K562 (cell line): Measurements from ENCODE around the gene SLFN14. TPM values are rescaled to one million over a fixed set of nuclear protein-coding genes. Genes with fewer than 3 reads are reported as not detected.

Experiments
- BACH1 ChIP-seq: fragments of 200-800 bp; sonication (Bioruptor generic); IDR thresholded peaks from 2 replicates; pipeline ENCODE4 v1.6.1; 2016; ENCODE audit warnings: missing genetic modification characterization, missing compliant biosample characterization
- BCOR ChIP-seq: fragments of 450-650 bp; IDR thresholded peaks from 2 replicates; pipeline ENCODE4 v1.6.1; 2016
- DEAF1 ChIP-seq: fragments of 450-650 bp; formaldehyde crosslinking; IDR thresholded peaks from 2 replicates; pipeline ENCODE4 v1.4.0; 2020; ENCODE audit warnings: mild to moderate bottlenecking, moderate library complexity
- EHMT2 ChIP-seq: fragments of 450-650 bp; IDR thresholded peaks from 2 replicates; pipeline ENCODE4 v1.6.1; 2018; ENCODE audit warnings: antibody characterized with exemption
- ERF ChIP-seq: fragments of 450-650 bp; formaldehyde crosslinking; IDR thresholded peaks from 2 replicates; pipeline ENCODE4 v1.4.0; 2020; ENCODE audit warnings: mild to moderate bottlenecking, mixed read lengths
- FUS ChIP-seq: fragments of 200-400 bp; formaldehyde crosslinking; optimal IDR thresholded peaks from 2 replicates; pipeline ENCODE3; 2017; ENCODE audit warnings: low read depth, low read length
- GATAD2A ChIP-seq: fragments of 450-650 bp; IDR thresholded peaks from 2 replicates; pipeline ENCODE4 v1.6.1; 2017
- GATAD2B ChIP-seq: fragments of 450-650 bp; IDR thresholded peaks from 2 replicates; pipeline ENCODE4 v1.6.1; 2017; ENCODE audit warnings: mild to moderate bottlenecking, borderline replicate concordance
- HES1 ChIP-seq: fragments of 450-650 bp; IDR thresholded peaks from 2 replicates; pipeline ENCODE4 v1.6.1; 2016; ENCODE audit warnings: low read depth, mild to moderate bottlenecking, moderate library complexity
- MXI1 ChIP-seq: IDR thresholded peaks from 2 replicates; pipeline ENCODE4 v1.6.1; 2011; ENCODE audit warnings: low read depth, mild to moderate bottlenecking, improper control_type of control experiment, low read length
- NONO ChIP-seq, 2 experiments: fragments of 200-400 bp in 1 of 2; fragments of 450-650 bp in 1 of 2; formaldehyde crosslinking in 1 of 2; IDR thresholded peaks; 2 replicates each; pipeline ENCODE4 v1.6.1; 2017; ENCODE audit warnings: low read depth in 2 of 2, mild to moderate bottlenecking in 2 of 2, moderate library complexity in 2 of 2, low read length in 1 of 2
- PCBP2 ChIP-seq: fragments of 200-400 bp; formaldehyde crosslinking; IDR thresholded peaks from 2 replicates; pipeline ENCODE4 v1.6.1; 2018; ENCODE audit warnings: low read length, low read depth, mild to moderate bottlenecking, moderate library complexity; ENCODE audit not compliant: poor library complexity, severe bottlenecking
- PTBP1 ChIP-seq: fragments of 200-400 bp; formaldehyde crosslinking; IDR thresholded peaks from 2 replicates; pipeline ENCODE4 v1.6.1; 2017; ENCODE audit warnings: low read depth, low read length
- SIN3A ChIP-seq, 2 experiments: fragments of 150-350 bp in 1 of 2; IDR thresholded peaks; 2 replicates each; pipeline ENCODE4 v1.6.1; 2011 to 2016; ENCODE audit warnings: borderline replicate concordance in 2 of 2, low read depth in 2 of 2, low read length in 2 of 2, mild to moderate bottlenecking in 2 of 2, moderate library complexity in 2 of 2; ENCODE audit not compliant: control insufficient read depth in 1 of 2
- TEAD4 ChIP-seq, 2 experiments: sonication (generic) in 1 of 2; formaldehyde crosslinking in 1 of 2; IDR thresholded peaks; 2 replicates each; pipeline versions ENCODE4 v1.6.1 to v1.8.0; 2012 to 2022; ENCODE audit warnings: borderline replicate concordance in 1 of 2, inconsistent platforms in 1 of 2, low read length in 1 of 2, mild to moderate bottlenecking in 1 of 2, missing genetic modification reagents in 1 of 2
- TRIM25 ChIP-seq: fragments of 450-650 bp; IDR thresholded peaks from 2 replicates; pipeline ENCODE4 v1.7.0; 2016; ENCODE audit warnings: borderline replicate concordance
- XRCC3 ChIP-seq: fragments of 450-650 bp; IDR thresholded peaks from 2 replicates; pipeline ENCODE4 v1.6.1; 2017; ENCODE audit warnings: mild to moderate bottlenecking, moderate library complexity
- ZNF282 ChIP-seq: sonication (generic); formaldehyde crosslinking; IDR thresholded peaks from 2 replicates; pipeline ENCODE4 v1.8.1; 2023; ENCODE audit warnings: missing genetic modification reagents
- ZNF449 ChIP-seq: fragments of 250-450 bp; sonication (Bioruptor Pico); IDR thresholded peaks from 2 replicates; pipeline ENCODE4 v1.8.0; 2022; ENCODE audit warnings: moderate library complexity, mild to moderate bottlenecking, inconsistent platforms
- polyA plus RNA-seq, 8 experiments: library from polyadenylated mRNA; depleted of rRNA in 4 of 8; stranded (reverse) in 5 of 8; unstranded in 3 of 8; fragments of >200 nt; fragmentation: Nextera tagmentation in 2 of 8; fragmentation: Illumina TruSeq in 1 of 8; extraction: Ambion mirVana in 2 of 8; extraction: Trizol in 1 of 8; gene quantifications; 2 replicates each; pipeline versions ENCODE4 v1.2.1 to v1.2.3, GENCODE V29; 2011 to 2014; ENCODE audit warnings: inconsistent platforms in 1 of 8, missing spikeins in 1 of 8
- total RNA-seq, 7 experiments: library from RNA; depleted of rRNA in 6 of 7; stranded (reverse); fragments of >200 nt in 6 of 7; fragmentation: Illumina TruSeq in 2 of 7; extraction: Trizol in 2 of 7; gene quantifications; 2 replicates each; pipeline versions ENCODE4 v1.2.1 to v1.2.3, GENCODE V29; 2011 to 2021; ENCODE audit warnings: low replicate concordance in 1 of 7

The SLFN14 gene
- total and polyA plus RNA-seq, 9 of the 15 experiments (the other 6 are each of a cell fraction or from before 2014, with no cell fraction given), result 1.3 to 4.3 (median 3.1) TPM

GRCh38 chr17:35587074-35587961, 26.7 kb upstream of the SLFN14 start, which contains the start of gene AP2B1 (continued):
- TF ChIP-seq TRIM25 (peak; percentile 78), PCBP2 (no peak), ZNF449 (CRISPR knock-in tag) (peak; percentile 62; the same call in 1 of the 2 replicates), NONO (IDR thresholded peaks at IDR 0.05; ENCODE audit: low read depth in 2 of 2, low read length in 1 of 2) (no peak; a peak in 1 of 4 replicates), XRCC3 (no peak), ZNF282 (CRISPR knock-in tag) (no peak), SIN3A (IDR thresholded peaks at IDR 0.05; ENCODE audit: borderline replicate concordance in 2 of 2, control insufficient read depth in 1 of 2, low read depth in 2 of 2, low read length in 2 of 2) (peak in 1 of 2 experiments; percentile 76; a peak in 2 of 4 replicates), GATAD2B (0 out of 2 replicates have a peak, but pooled peaks have one; percentile 31), TEAD4 (IDR thresholded peaks at IDR 0.05; ENCODE audit: low read length) (no peak; the same call in 1 of the 2 replicates), TEAD4 (CRISPR knock-in tag; IDR thresholded peaks at IDR 0.05; ENCODE audit: borderline replicate concordance) (no peak), DEAF1 (no peak), BCOR (peak; percentile 66), HES1 (no peak), MXI1 (no peak), FUS (no peak), ERF (no peak), PTBP1 (no peak), BACH1 (tag) (0 out of 2 replicates have a peak, but pooled peaks have one; percentile 50), GATAD2A (0 out of 2 replicates have a peak, but pooled peaks have one; percentile 65), EHMT2 (peak; percentile 9; the same call in 1 of the 2 replicates)
